Measurements from ENCODE around the gene IL4.

DNA sequence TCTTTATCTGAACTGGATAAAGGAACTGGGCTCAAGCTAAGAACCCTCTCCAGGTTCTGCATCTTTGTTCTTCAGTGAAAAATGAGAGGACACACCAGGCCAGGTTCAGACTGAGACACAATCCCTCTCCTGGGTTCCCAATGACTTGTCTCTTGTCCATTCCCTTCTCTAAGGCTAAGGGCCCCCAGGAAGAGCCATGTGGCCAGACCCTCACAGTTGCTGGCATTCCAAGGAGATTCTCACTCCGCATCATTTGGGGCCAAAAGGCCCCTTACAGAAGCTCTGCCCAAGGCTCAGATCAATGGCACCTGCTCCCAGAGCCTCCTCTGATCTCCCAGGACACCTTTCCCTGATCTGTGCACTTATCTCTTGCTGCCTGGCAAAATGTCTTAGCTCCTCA is 4.9 kb downstream of the IL4 start:
- TF ChIP-seq, protein P1, sequence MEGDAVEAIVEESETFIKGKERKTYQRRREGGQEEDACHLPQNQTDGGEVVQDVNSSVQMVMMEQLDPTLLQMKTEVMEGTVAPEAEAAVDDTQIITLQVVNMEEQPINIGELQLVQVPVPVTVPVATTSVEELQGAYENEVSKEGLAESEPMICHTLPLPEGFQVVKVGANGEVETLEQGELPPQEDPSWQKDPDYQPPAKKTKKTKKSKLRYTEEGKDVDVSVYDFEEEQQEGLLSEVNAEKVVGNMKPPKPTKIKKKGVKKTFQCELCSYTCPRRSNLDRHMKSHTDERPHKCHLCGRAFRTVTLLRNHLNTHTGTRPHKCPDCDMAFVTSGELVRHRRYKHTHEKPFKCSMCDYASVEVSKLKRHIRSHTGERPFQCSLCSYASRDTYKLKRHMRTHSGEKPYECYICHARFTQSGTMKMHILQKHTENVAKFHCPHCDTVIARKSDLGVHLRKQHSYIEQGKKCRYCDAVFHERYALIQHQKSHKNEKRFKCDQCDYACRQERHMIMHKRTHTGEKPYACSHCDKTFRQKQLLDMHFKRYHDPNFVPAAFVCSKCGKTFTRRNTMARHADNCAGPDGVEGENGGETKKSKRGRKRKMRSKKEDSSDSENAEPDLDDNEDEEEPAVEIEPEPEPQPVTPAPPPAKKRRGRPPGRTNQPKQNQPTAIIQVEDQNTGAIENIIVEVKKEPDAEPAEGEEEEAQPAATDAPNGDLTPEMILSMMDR (IDR thresholded peaks at IDR 0.05): no peak
- no peak for TF ChIP-seq POLR2A (IDR thresholded peaks at IDR 0.05)

All from adrenal gland (tissue), 5 donors.